Stimulated activated CD4-positive, alpha-beta T cell treated with anti-CD3 and anti-CD28 coated beads, TNF-alpha, amount 100 ng/mL, for 4 hours (primary cell): ENCODE measurements around the gene ZNRF4.
"Not testable (repeated sequence)": the region's sequence is repeated elsewhere in the genome, so short reads cannot be mapped to it uniquely, and the experiment has no call there.

ENCODE experiments used
- DNase-seq, 3 experiments: peaks; one replicate each; pipeline ENCODE4 v3.0.0-alpha.2; 2020; ENCODE audit warnings: low read depth in 3 of 3

Gene ZNRF4

GRCh38 chr19:5455367-5456129 is at the start of gene ZNRF4:
Gene ZNRF4, plus strand, starts transcription at chr19:5455417. Its CDS starts 75 bp downstream, at chr19:5455492.
- no peak for DNase-seq

- DNase-seq, result not testable (repeated sequence)
Measured at GRCh38 chr19:5406198-5406597, 49.0 kb upstream of the ZNRF4 start.

DNA sequence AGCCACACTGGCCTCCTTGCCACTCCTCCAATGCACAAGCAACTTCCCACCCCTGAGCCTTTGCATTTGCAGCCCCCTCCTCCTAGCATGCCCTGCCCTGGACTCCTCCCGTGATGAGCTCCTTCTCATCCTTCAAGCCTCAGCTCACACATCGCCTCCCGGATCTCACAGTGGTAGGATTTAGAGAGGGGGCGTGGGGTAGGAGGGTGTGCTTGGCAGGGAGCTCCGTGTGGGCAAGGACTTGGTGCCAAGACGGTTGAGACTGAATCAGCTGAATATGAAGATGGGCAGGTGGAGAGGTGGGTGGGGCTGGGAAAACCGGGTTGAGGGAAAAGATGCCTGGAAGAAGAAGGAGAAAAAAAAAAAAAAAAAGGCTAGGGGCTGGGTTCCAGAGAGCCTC is 48.4 kb upstream of the ZNRF4 start:
- no peak for DNase-seq

DNA sequence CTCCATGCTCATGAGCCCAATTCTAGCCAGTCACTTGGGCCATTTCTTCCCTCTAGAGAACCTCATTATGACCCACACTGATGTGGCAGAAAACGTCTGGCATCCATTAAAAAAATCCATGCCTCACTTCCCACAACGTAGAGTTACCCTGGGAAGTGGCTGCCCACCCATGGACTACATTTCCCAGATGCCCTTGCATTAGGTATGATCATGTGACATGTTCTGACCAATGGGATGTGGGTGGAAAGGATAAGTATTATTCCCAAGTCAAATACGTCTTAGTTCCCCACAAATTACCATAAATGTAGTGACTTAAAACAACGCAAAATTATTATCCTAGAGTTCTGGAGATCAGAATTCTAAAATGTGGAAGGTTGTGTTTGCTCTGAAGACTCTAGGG is 47.9 kb upstream of the ZNRF4 start:
- no peak for DNase-seq

- DNase-seq, result no peak
Measured at GRCh38 chr19:5417495-5418436, 37.5 kb upstream of the ZNRF4 start.

- DNase-seq, result no peak
Measured at GRCh38 chr19:5418677-5419076, 36.5 kb upstream of the ZNRF4 start.

DNA sequence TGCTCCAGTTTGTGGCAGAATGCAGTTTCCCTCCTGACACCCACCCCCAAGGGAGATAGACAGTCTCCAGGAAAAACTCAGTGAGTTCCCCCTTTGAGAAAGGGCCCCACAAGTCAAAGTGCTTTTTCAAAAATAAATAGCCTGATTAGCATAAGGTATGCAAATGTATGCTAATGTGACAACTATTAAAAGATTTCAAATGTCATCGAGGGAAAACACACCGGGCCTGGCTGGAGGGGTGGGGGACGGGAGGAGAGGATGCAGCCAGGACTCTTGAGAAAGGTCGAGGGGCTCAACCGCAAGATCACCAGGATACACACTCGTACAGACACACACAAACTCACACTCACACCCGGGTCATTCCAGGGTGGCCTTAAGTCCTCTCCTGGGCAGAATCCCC is 34.3 kb upstream of the ZNRF4 start:
- DNase-seq, result no peak

DNA sequence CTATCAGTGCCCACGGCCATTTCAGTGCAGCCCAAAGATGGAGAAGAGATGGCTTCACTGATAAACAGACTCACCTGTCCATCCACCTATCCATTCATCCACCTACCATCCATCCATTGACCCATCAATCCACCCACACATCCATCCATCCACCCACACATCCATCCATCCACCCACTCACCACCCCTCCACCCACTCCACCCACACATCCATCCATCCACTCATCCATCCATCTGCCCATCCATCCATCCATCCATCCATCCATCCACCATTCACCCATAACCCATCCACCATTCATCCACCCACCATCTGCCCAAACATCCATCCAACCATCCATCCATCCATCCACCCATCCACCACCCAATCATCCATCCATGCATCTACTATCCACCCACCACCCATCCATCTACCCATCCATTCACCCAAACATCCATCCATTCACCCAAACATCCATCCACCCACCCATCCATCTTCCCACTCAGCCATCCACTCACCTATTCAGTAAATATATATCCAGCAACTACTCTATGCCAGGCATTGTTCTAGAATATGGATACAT is 31.6 kb upstream of the ZNRF4 start:
- no peak for DNase-seq

- no peak for DNase-seq
Measured at GRCh38 chr19:5424192-5424973, 30.8 kb upstream of the ZNRF4 start.

GRCh38 chr19:5425260-5425659 is 30.0 kb upstream of the ZNRF4 start:
- DNase-seq, result no peak

- no peak for DNase-seq
Measured at GRCh38 chr19:5430237-5430636, 25.0 kb upstream of the ZNRF4 start.

GRCh38 chr19:5432687-5433086 is 22.5 kb upstream of the ZNRF4 start:
- DNase-seq, result no peak

GRCh38 chr19:5434351-5434917 is 20.8 kb upstream of the ZNRF4 start:
- no peak for DNase-seq

GRCh38 chr19:5434970-5435641 is 20.1 kb upstream of the ZNRF4 start:
- peak; percentile 9 to 16 (median 9) for DNase-seq

DNA sequence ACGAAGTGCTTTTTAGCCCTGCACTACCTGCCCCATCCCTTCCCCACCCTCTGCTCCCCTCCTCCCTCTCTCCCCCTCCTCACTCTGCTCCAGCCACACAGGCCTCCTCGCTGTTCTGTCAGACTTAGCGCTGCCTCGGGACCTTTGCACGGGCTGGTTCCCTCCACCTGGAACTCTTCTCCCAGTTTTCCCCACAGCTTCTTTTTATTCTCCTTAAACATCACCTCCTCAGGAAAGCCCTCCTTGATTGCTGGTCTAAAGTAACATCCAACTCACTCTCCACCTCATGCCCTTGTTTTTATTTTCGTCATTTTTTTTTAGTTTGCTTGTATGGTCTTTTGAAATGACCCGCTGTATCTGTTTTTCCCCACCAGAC is 19.6 kb upstream of the ZNRF4 start:
- DNase-seq, result no peak

DNA sequence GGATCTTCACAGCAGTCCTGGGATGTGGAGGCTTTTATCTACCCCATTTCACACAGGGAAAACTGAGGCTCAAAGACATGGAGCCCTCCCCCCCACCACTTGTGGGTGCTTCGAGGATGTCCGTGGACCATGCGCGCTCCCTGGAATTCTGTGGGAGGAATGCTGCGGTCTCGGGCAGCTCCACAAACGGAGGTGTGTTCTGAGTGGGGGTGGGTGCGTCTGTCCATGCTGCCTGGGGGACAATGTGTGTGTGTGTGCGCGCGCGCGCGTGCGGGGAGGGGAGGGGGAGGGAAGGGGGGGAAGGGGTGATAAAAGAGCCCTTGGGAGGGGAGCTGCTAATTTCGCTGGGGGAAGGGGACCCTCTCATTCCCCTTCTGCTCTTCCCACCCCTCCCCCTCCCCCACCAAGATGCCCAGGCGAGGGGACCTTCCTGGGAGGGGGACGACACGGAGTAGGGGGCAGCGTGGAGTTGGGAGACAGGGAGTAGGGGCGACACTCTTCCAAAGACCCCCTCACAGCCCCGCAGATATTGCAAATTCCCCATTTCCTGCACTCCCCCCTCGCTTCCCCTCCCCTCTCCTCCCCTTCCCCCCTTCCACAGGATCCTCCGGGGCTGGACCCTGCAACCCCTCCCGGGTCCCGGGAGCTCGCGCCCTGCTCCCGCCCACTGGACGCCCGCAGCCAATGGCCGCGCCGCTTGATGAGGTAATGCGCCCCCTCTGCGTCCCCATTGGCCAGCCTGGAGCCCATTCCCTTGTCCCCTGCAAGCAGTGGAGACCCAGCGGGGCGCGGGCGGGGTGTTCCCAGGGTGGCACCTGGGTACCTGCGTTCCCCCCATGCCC is 18.9 kb upstream of the ZNRF4 start:
- no peak for DNase-seq

- DNase-seq, result no peak
Measured at GRCh38 chr19:5436948-5437306, 18.3 kb upstream of the ZNRF4 start.

GRCh38 chr19:5438756-5439155 is 16.5 kb upstream of the ZNRF4 start:
- not testable (repeated sequence) for DNase-seq

GRCh38 chr19:5439452-5439851 is 15.8 kb upstream of the ZNRF4 start:
- DNase-seq, result no peak

GRCh38 chr19:5440299-5440698 is 14.9 kb upstream of the ZNRF4 start:
- no peak for DNase-seq
